Prostate gland (tissue), 2 donors: ENCODE data around the gene KIF26B.

Experiments used
- CTCF ChIP-seq, 4 experiments: fragments of 200-600 bp in 2 of 4; fragments of 450-650 bp in 2 of 4; sonication (generic) in 2 of 4; IDR thresholded peaks; 1 replicate in 3 of 4; 2 replicates in 1 of 4; pipeline ENCODE4 v1.5.1; 2016 to 2019; ENCODE audit warnings: antibody characterized with exemption in 4 of 4, mild to moderate bottlenecking in 2 of 4, moderate library complexity in 2 of 4
- POLR2A ChIP-seq: fragments of 450-650 bp; IDR thresholded peaks from one replicate; pipeline ENCODE4 v1.6.1; 2016; ENCODE audit warnings: antibody characterized with exemption, mild to moderate bottlenecking
- POLR2AphosphoS5 ChIP-seq: sonication (generic); formaldehyde crosslinking; IDR thresholded peaks from one replicate; pipeline ENCODE4 v1.6.1; 2017; ENCODE audit warnings: antibody characterized with exemption

- TF ChIP-seq CTCF (IDR thresholded peaks at IDR 0.05) (no peak), POLR2AphosphoS5 (no peak), POLR2A (no peak)
These were observed 276.9 kb downstream of the KIF26B start for GRCh38 chr1:245431706-245432105.
